ENCODE results near the gene RSPH3.
"Not testable (repeated sequence)": the region's sequence is repeated elsewhere in the genome, so short reads cannot be mapped to it uniquely, and the experiment has no call there.

Gene RSPH3

DNA sequence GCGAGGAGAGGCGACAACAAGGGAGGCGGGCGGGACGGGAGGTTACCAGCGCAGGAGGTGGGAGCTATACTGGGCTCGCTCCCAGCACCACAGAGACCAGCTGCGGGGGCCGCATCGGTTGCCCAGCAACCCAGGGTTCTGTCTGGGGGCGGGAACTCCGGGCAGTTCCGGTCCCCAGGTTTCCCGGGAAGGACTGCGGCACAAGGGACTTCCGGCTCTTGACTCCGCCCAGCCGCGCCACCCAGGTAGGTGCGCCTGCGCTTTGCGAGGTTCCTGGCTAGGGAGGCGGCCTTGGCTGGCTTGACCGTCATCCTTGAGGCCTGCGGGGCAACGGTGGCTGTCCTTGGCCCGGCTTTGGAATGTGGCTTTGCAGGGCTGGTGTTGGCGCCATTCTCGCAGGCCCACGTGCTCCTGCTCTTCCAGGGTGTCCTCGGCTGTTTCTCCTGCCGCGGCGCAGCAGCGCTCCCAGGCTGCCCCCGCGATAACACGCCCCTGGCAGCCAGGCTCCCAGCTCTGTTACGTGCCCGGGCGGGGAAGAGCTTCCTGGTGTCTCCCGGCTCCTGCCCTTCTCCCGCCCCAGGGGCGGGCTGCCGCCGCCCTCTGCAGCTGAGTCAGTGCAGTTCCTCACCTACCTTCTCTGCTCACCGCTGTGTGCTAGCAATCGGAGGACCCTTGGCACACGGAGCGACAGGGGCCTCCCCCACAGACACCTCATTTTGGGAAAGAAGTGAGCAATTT lies at the start of gene RSPH3:
Gene RSPH3 (minus strand): TSS at position 537 of the 738 bp plus-strand sequence. CDS start 652 bp downstream, outside the sequence.
- DNase-seq (ENCODE audit: low read depth in 2 of 2), result peak; percentile 92

DNA sequence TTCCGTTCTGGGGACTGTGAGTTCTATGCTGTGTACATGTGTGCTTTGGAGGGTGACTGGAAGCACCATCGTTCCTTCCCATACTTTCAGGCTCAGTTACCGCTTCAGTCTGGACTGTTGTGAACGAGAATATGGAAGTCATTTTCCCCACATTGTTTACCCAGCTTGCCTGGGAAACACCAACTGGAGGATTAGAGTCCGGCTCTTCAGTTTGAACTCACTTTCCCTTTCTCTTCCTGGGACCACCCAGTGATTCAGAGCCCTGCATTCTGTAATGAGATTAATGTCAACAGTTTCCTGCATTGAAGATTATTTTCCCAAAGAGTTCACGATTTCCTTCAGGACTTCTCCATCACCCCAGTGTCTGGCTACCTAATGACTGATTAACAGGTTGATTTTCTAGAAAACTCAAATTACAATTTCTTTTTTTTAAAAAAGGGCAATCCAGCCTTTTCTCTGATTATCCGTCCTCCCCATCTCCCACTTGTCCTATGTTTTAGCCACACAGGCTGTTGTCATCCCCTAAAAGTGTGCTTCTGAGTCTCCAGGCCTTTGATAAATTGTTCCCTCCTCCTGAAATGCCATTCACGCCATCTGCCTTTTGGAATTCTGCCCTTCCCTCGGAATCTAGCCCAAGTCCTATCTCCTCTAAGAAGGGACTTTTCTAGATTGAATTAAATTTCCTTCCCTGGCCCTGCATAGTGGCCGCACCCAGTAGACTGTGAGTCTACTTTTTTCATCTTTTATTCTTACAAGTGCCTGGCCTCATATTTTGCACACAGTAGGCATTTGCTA lies 48.1 kb upstream of the RSPH3 start:
- no peak for DNase-seq (ENCODE audit: low read depth in 2 of 2)

DNA sequence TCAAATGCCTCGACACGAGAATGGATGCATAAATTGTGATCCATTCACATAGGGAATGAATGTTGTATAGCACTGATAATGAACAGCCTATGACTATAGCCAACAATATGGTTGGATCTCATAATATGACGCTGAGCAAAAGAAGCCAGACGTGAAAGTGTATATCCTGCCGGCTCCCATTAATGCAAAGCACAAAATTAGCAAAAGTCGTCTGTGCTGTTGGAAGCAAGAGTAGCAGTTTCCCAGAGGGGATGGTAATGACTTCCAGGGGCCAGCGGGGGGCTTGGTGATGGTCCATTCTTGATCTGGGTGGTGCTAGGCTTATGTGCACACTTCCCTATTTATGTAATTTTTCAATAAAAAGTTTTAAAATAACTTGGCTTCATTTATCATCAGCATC lies 45.8 kb upstream of the RSPH3 start:
- no peak for DNase-seq (ENCODE audit: low read depth in 2 of 2)

DNA sequence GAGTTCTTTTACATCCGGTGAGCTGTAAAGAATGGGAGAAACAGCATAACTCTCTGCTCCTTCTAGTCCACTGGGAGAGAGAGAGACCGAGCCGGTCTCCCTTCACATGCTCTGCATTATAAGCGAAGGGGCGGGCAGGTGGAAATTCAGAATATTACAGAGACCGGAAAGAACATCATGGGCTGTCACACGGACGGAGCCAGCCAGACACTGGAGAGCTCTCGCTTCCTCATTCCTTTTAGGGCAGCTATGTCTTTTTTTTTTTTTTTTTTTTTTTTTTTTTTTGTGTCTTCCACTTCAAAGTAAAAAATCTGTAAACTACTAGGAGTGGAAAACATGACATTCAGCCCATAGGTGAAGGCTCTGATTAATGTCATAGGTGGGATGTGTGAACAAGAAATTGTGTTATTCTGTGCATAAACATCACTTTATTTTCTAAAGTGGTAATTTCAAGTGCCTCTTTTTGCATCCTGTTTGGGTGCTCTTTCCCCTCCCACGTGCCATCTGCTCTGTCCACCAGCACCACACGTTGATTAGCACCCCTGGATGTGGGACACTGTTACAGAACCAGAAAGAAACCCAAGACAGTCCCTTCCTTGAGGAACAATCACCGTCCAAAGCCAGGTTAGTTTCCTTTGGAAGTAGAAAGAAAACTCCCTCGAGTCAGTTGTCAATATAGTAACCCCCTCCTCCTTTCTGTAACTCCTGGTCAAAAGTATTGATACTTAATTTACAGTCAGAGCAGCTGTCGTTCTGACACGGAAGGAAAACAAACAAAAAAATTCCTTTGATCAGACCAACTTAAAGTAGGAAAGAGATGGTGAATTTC lies 45.1 kb upstream of the RSPH3 start, which contains the start of gene TAGAP:
Gene TAGAP (minus strand): TSS at position 93 of the 829 bp plus-strand sequence. CDS start 845 bp downstream, outside the sequence.
- peak; percentile 72 to 79 for DNase-seq (ENCODE audit: low read depth in 2 of 2)

DNA sequence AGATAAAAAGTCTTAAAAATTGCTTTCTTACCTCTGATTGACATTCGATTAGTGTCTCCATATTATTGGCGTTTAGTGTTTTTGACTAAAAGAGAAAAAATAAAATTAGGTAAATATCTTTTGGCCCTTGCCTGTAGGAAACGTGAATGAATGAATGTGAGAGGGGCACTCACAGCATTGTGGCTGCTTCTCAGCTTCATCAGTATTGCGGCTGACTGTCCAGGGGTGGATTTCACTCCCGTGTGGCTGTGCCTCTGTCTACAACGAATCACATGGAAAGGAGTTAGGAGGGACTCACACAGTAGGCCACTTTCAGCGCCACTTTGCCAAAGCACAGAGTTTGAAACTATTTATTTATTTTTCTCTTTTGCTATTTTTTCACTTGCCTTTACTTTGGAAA lies 43.9 kb upstream of the RSPH3 start:
- DNase-seq (ENCODE audit: low read depth in 2 of 2), result no peak

- no peak for DNase-seq (ENCODE audit: low read depth in 2 of 2)
Observed at GRCh38 chr6:159043251-159043650, 43.2 kb upstream of the RSPH3 start.

- DNase-seq (ENCODE audit: low read depth in 2 of 2), result no peak
Observed at GRCh38 chr6:159042826-159043181, 42.8 kb upstream of the RSPH3 start.

DNA sequence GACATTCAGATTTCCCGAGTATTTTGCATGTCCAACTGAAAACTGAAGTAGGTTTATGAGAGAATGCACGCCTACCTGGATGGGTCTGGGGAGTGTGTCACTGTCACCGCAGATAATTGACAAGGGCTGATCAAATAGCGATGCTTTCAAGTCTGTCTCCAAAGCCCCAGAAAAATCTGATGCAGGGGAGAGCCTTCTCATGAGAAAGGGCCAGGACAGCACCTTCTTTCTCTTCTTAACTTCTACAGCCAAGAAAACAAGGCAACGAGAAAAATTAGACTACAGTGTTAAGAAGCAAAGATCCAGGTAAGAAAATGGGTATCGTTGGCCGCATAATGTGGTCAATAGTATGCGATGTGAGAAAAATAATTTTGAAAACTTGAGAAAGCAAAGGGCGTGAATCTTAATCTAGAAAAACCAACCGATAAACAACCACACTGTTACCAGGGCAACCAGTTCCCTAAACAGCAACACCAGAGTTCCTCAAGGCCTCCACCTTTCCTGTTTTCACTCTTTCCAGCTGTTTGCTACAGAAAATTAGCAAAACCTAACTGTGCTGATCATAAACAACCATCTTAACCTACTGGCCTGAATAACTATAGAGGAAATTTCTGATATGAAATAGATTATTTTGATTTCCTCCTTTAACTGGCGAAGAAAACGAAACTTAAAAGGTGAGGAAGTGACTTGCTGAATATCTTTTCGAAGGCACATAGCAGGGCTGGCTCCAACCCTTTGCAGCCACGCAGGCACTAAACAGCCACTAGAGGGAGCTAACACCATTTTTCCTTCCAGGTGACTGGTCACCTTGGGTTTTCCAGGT lies 42.2 kb upstream of the RSPH3 start:
- peak; percentile 51 to 59 for DNase-seq (ENCODE audit: low read depth in 2 of 2)

DNA sequence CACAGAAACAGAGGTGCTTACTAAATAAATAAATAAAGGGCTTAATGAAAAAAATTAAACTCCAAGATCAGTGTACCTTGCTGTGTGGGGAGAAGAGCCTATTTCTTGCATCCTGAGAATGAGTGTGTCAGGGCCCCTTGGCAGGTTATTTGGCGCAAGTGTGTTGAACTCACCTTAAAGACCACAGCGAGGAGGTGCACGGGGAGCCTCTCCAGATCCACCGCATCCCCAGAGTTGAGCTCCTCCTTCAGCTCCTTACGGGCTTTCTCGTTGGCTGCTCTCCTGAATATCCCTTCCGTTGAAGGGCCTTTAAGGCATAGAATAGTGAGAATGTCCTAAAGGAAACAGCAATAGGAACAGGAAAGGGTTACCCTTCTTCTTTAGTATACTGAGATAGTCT lies 41.2 kb upstream of the RSPH3 start:
- DNase-seq (ENCODE audit: low read depth in 2 of 2), result no peak

DNA sequence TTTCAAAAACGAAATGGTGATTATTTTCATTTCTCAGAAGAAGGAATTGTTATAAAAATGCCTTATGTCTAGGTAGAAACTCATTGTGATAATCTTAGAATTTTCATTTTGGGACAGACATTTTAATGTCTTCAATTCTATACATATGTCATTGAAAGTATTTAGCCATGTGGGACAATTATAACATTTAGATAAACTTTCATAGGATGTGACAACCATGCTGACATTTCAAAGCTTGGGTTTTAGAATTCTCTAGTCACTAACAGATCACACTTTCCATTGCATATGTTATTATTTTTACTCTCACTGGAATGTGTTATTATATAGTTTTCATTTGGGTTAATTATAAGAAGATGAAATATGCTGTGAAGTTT lies 39.9 kb upstream of the RSPH3 start:
- no peak for DNase-seq (ENCODE audit: low read depth in 2 of 2)

DNA sequence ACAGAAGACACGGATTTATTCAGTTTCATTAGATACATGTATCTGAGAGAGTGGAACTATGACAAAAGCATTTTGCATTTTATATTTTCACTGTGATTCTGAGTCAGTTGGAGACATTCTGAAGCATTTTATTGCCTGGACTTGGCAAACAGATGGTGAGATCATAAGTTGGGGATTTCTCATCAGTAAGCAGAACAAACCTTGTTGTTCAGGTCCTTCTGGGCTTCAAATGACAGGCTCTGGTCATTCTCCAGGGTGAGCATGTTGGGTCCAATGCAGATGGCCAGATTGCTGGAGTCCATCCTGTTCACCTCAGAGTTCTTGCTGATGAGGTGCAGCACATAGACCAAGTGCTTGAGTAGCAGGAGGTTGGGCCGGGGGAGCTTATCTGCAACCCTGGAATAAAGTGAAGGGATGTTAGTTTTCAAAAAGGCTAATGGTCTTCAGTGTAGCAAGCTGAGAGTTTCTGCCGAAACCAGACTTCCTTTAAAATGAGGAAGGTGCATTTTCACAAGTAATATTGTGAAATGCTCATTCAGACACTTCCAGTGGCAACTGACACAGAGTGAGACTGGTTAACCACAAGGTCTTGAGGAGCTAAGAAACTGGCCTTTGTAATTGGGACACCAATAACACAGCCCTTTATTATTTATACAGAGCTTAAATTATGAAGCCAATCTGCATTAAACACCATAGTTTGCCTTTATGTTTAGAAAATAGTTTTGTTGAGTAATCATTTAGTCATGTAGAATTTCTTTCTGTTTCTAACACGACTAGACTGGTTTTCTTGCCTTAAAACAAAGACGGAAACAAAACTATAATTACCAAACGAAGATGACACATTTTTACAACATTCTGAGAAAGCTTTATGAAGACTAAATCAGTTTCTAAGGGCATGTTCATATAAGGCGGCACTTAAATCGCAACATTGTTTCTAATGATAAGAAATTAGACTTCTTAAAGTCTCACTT lies 39.2 kb upstream of the RSPH3 start:
- no peak for DNase-seq (ENCODE audit: low read depth in 2 of 2)

GRCh38 chr6:159038318-159038717 lies 38.3 kb upstream of the RSPH3 start:
- not testable (repeated sequence) for DNase-seq (ENCODE audit: low read depth in 2 of 2)

DNA sequence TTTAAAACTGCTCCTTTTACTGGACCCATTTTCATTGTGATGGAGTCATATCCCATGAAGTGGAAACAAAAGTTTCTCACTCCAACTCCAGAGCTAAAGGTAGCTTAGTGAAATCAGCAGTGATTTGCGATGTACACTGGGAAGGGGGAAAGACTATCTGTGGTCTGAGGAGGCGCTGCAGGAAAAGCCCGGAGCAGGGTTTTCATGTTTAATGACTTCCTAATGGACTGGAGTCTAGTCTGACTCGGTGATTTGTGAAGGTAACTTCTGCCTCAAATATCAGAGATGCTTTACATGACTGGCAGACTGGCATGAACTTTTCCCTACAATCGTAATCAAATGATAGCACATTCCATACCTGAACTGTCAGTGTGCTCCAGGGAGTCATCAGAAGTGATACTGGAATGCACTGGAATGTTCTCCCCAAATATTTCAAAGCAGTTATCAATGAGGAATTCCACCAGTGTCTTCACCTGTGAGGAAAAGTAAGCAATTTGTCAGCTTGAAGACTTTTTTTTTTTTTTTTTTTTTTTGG lies 37.8 kb upstream of the RSPH3 start:
- no peak for DNase-seq (ENCODE audit: low read depth in 2 of 2)

DNA sequence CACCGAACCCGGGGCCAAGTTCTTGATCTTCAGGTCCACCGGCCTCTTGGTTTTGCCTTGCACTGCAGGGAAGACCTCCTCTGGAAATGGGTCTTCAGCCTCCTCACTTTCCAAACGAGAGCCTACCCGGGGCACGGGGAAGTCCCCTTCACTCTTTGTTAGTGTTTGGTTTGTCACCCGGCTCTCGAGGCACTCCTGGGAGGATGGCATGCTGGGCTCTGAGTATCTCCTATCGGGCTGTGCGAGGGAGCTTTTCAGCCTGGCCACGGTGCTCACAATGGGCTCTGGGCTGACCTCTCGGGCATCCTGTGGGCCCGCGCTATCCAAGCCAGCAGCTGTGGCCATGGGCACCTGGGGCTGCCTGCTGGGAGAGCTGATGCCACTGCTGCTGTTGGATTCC lies 36.7 kb upstream of the RSPH3 start:
- no peak for DNase-seq (ENCODE audit: low read depth in 2 of 2)

DNA sequence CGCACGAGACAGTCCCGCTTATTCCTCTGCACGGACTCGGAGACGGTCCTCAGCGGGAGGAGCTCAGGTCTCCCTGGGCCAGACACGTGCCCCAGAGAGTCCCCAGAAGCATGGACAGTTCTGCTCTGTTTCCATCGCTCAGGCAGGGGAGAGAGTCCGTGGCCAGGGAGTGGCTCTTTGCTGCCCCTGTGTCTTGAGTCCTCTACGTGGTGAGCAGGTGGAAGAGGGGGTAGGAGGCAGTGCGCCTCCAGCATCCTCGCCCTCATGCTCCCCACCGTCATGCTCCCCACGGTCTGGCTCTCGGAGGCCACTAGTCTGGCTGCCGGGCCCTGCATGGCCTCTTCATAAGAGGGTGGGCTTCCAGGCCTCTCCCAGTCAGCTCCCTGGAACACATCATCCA lies 35.9 kb upstream of the RSPH3 start:
- no peak for DNase-seq (ENCODE audit: low read depth in 2 of 2)

DNA sequence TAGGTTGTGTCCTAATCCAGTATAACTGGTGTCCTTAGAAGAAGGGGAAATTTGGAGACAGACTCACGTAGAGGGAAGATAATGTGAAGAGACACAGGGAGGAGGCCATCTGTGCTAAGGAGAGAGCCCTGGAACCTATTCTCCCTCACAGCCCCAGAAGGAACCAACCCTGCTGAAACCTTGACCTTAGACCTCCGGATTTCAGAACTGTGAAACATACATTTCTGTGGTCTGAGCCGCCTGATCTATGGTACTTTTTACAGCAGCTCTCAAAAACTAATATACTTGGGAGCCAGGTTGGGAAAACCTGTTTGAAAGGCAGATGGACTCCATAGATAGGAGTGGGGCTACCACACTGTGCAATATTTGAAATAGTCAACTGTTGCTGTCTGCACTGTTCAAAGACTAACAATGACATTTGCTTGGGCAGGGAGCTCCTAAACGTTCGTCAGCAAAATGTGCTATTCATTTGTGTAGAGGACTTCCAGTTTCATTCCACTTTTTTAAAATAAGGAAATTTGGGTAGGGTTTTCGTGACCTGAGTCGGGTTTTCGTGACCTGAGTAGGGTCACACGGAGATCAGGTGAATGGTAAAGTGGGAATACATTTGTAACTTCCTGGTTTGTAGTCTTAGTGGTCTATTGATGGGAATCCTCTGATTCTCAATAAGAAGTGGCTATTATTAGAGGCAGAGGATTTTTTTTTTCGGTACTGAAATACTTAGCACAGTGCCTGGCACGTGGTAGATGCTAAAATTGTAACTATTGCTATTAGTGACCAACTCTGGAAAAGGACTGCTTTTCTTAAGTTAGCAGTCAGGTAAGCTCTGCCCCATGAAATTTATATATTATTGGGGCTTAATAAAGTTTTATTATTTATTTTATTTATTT lies 33.4 kb upstream of the RSPH3 start:
- no peak for DNase-seq (ENCODE audit: low read depth in 2 of 2)

DNA sequence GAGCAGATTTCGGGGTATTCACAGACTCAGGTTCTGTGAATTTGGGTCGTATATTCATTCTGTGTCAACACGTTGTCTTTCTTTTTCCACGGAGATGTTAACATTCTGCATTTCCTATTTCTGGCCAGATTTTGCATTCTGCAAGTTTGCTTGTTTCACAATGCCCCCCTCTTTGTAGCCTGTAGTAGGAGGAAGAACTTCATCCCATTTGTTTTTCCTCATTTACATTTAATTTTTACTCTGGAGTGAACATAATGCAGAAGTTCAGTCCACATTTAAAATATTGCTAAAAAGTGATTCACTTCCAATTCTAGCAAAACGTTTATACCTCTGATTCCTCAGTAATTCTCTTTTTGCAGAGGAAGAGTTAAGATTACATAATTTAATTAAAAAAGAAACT lies 31.8 kb upstream of the RSPH3 start:
- DNase-seq (ENCODE audit: low read depth in 2 of 2), result no peak

DNA sequence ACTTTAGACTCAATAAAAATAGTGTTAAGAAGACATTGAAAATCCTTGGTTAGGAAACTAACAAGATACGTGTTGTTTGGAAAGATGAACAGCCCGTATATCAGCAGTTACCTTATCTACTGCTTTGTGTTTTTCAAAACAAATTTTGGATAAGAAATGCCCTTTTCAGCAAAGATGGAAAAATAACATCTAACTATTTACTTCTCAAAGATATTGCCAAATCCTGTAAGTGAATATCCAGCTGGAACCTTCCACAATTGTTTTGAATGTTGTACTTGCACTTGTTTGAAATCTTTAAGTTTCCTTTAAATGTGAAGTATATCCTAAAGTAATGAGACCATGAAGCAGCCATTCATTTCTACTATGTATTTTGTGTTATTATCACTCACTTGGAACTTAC lies 30.2 kb upstream of the RSPH3 start:
- DNase-seq (ENCODE audit: low read depth in 2 of 2), result no peak

GRCh38 chr6:159025224-159025623 lies 25.2 kb upstream of the RSPH3 start:
- DNase-seq (ENCODE audit: low read depth in 2 of 2), result not testable (repeated sequence)

Measured in stimulated activated CD4-positive, alpha-beta T cell treated with anti-CD3 and anti-CD28 coated beads, Interleukin-15, amount 100 ng/mL, for 48 hours (primary cell).